Dermis microvascular lymphatic vessel endothelial cell (primary cell): ENCODE results near the gene EMP2. TPM values are rescaled to one million over a fixed set of nuclear protein-coding genes. Genes with fewer than 3 reads are reported as not detected.
"Not testable (repeated sequence)": the region's sequence is repeated elsewhere in the genome, so short reads cannot be mapped to it uniquely, and the experiment has no call there.

Experiments used
- DNase-seq, 2 donors: peaks; one replicate each; pipeline versions ENCODE4 v3.0.0 to v3.0.0-alpha.2; 2010; ENCODE audit warnings: low read depth in 2 of 2
- total RNA-seq: library from RNA; depleted of rRNA; stranded (reverse); fragments of >200 nt; gene quantifications from 2 replicates; pipeline ENCODE4 v1.2.1, GENCODE V29; 2014

EMP2 gene
- total RNA-seq, 1 donor from 2014 or later = 21.7 TPM

- no peak for DNase-seq
Observed at GRCh38 chr16:10552281-10552680, 28.1 kb downstream of the EMP2 start.

DNA sequence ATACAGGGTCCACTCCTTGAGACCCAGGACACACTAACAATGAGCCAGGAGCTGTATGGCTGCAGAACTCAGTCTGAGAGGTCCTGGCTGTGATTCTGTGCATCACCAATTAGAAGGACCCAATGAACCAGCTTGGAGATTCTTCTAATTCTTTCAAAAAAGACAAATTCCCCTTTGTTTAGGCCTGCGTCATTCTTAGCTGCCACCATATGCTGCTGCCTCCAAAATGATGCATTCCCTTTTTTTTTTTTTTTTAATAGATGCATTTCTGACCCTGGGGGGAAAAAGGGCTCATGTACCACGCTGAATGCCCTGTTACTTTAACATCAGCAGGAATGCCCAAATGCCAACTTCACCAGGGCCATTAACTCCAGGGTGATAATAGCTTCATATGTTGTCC lies 28.5 kb downstream of the EMP2 start:
- DNase-seq = no peak

DNA sequence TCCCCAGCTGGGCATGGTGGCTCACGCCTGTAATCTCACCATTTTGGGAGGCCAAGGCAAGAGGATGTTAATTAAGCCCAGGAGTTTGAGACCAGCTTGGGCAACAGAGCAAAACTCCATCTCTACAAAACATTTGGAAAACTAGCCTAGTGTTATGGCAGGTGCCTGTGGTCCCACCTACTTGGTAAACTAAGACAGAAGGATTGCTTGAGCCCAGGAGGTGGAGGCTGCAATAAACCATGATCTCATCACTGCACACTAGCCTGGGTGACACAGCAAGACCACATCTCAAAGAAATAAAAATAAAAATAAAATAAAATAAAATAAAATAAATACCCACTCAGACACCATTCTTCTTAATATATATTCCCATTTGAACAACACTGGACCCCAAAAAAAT lies 32.0 kb downstream of the EMP2 start:
- DNase-seq = no peak

DNA sequence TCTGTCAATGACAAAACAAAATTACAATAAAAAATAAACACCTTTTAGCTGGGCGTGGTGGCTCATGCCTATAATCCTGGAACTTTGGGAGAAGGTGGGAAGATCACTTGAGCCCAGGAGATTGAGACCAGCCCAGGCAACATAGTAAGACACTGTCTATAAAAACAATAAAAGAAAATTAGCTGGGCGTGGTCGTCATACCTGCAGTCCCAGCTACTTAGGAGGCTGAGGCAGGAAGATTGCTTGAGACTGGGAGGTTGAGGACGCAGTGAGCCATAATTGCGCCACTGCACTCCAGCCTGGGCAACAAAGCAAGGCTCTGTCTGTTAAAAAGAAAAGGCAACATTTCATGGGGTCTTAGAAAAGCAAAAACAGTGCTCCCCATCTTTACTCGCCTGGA lies 32.7 kb downstream of the EMP2 start:
- DNase-seq = no peak

GRCh38 chr16:10543231-10543977 lies 37.0 kb downstream of the EMP2 start:
- no peak for DNase-seq

DNA sequence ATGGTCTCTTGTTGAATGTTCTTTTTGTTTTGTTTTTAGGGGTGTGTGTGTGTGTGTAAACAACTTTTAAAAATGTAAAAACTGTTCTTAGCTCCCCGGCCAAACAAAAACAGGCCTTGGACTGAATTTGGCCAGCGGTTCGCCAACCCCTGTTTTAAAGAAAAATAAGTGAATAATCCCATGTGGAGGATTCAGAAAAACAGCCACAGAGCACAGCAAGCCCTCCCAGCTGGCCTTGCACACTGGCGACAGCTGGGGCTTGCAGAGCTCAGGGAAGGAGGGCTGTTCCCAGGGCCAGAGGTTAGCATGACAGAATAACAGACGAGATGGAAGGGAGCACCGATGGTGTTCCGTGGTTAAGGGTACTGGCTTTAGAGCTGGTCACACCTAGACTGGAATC lies 39.0 kb downstream of the EMP2 start:
- no peak for DNase-seq

DNA sequence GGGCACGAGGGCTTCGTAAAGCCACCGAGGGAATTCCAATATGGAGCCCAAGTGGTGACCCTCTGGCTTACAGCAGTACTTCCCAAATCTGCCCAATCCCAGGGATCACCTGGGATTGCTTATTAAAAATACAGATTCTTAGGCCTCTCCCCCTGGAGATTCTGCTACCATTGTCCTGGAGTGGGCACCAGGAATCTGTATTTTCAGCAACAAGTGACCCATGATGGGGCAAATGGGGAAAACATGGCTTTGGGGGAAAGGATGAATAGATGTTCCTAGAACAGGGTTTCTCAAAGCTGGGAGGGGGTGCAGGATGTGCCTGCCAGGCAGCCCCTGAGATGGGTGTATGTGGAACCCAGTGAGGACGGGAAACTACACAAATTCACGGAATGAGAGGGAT lies 40.6 kb downstream of the EMP2 start:
- DNase-seq = no peak

GRCh38 chr16:10539236-10539635 lies 41.2 kb downstream of the EMP2 start:
- DNase-seq = no peak

GRCh38 chr16:10538583-10538982 lies 41.8 kb downstream of the EMP2 start:
- no peak for DNase-seq

GRCh38 chr16:10537946-10538345 lies 42.5 kb downstream of the EMP2 start:
- no peak for DNase-seq

GRCh38 chr16:10536814-10537389 lies 43.5 kb downstream of the EMP2 start:
- no peak for DNase-seq

DNA sequence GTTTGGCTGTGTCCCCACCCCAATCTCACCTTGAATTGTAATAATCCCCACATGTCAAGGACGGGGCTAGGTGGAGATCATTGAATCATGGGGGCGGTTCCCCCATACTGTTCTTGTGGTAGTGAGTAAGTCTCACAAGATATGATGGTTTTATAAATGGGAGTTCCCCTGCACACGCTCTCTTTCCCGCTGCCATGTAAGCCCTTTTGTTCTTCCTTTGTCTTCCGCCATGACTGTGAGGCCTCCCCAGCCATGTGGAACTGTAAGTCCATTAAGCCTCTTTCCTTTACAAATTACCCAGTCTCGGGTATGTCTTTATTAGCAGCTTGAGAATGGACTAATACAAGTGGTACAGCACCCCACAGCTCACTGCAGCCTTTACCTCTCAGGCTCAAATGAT lies 44.1 kb downstream of the EMP2 start:
- not testable (repeated sequence) for DNase-seq

DNA sequence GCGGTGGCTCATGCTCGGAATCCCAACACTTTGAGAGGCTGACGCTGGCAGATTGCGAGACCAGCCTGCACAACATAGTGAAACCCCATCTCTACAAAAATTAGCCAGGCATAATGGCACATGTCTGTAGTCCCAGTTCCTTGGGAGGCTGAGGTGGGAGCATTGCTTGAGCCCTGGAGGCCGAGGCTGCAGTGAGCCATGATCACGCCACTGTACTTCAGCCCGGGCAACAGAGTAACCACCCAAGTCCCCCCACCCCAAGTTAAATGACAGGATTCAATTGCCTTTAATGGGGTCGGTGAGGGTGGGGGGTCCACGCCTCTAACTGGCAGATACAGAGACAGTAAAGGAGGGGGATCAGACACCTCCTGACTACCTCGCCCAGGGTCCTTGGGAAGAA lies 44.9 kb downstream of the EMP2 start:
- no peak for DNase-seq

GRCh38 chr16:10534748-10535147 lies 45.6 kb downstream of the EMP2 start:
- DNase-seq = no peak

- peak; percentile 77 to 78 for DNase-seq
Observed at GRCh38 chr16:10533612-10534011, 46.8 kb downstream of the EMP2 start.

DNA sequence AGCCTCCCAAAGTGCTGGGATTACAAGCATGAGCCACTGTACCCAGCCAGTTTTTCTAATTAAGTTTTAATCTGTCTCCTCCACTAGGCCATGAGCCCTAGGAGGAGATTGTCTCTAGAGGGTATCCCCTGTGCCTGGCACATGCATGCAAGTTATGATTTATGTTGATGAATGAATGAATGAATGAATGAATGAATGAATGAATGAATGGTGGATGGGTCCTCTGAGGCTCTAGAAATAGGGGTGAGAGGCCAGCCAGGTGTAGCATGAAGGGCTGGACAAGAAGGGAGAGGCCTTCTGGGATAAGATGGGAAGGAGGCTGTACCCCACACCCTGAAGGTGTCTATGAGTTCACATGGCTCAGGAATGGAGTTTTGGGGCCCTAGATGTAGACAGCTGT lies 48.8 kb downstream of the EMP2 start:
- no peak for DNase-seq

DNA sequence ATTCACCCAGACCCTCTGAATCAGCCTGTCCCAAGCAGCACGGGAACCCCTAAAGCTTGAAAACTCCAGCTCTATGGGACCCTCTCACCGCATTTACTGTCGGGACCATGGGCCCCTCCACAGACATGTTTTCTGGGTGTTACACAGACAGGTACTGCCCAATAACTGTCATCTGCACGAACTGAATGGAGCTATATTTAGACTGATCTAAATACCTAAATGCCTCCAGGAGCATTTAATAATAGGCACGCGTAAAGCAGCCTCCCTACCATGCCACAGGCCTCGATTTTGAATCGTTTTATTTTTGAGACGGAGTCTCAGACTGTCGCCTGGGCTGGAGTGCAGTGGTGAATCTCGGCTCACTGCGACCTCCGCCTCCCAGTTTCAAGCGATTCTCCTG lies 49.7 kb downstream of the EMP2 start:
- DNase-seq = no peak

DNA sequence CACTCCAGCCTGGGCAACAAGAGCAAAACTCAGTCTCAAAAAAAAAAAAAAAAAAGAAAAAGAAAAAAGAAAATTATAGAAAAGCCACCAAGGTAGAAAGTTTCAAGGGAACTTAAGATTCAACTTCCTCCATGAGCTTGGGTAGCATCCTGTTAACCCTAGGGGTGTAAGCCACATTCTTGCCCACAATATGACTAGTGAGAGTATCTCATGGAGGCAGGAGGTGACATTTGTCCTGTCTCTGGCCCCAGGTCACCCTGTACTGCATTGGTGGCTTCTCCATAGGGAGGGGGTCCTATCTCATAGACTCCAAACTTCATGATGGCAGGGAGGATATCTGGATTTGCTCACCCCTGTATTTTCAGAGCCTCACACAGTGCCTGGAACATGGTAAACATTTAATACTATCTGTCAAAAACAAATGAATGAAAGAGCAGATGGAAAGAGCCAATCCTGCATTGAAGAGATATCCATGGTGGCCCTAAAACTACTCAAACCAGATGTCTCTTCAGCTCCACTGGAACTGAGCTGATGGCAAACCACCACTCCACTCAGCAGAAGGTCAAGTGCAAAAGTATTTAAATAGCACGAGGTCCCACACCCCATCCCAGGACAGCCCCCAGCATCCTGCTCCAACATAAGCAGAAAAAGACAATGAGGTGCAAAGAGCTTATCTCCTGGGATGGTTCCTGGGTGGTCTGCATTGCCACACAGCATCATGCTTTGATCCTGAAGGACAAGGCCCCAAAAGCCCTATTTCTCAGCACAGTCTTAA lies 50.3 kb downstream of the EMP2 start:
- no peak for DNase-seq

DNA sequence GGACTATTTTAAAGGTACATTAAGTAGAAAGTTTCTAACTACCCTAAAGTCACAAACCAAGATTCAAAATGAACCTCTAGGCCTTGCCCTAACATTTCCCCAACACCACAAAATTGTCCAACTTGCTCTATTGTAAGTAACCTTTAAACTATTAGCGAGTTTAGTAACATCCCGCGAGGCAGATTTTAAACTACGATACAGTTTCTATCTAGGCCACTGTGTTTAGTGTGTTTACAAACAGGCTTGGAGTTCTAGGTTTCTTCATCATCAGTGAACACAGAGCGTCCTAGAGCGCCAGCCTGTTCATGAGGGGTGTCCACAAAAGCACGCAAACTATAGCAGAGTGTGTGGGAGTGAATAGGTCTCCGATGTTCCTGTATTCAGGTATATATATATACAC lies 51.8 kb downstream of the EMP2 start:
- DNase-seq = no peak

- no peak for DNase-seq
Observed at GRCh38 chr16:10526962-10527361, 53.4 kb downstream of the EMP2 start.

GRCh38 chr16:10525214-10525825 lies 55.1 kb downstream of the EMP2 start:
- no peak for DNase-seq

GRCh38 chr16:10522966-10523365 lies 57.4 kb downstream of the EMP2 start:
- no peak for DNase-seq
